K562 (cell line): ENCODE measurements around the gene C2. TPM values are rescaled to one million over a fixed set of nuclear protein-coding genes. Genes with fewer than 3 reads are reported as not detected.
A peak's percentile ranks its signal among the peaks of the same experiment; 100 is the strongest.

Source experiments
- CHD4 ChIP-seq: fragments of 200-600 bp; sonication (generic); IDR thresholded peaks from 3 replicates; pipeline ENCODE4 v1.6.1; 2012; ENCODE audit warnings: low read depth, mild to moderate bottlenecking, mixed read lengths, low read length, inconsistent platforms; ENCODE audit not compliant: insufficient read depth, insufficient replicate concordance, poor library complexity, severe bottlenecking
- KDM4B ChIP-seq, 2 experiments: fragments of 450-650 bp in 1 of 2; sonication (generic) in 1 of 2; IDR thresholded peaks; 2 replicates each; pipeline ENCODE4 v1.6.1; 2016 to 2017; ENCODE audit warnings: borderline replicate concordance in 2 of 2, antibody characterized with exemption in 1 of 2, low read depth in 1 of 2, mild to moderate bottlenecking in 1 of 2
- MTA1 ChIP-seq: fragments of 450-650 bp; IDR thresholded peaks from 2 replicates; pipeline ENCODE4 v1.6.1; 2017; ENCODE audit warnings: borderline replicate concordance
- POLR2B ChIP-seq: fragments of 450-650 bp; IDR thresholded peaks from 2 replicates; pipeline ENCODE4 v1.6.1; 2018; ENCODE audit warnings: low read depth; ENCODE audit not compliant: partially characterized antibody
- POU5F1 ChIP-seq: fragments of 150-350 bp; IDR thresholded peaks from 2 replicates; pipeline ENCODE4 v1.6.1; 2014; ENCODE audit warnings: borderline replicate concordance, low read length, low read depth, mild to moderate bottlenecking; ENCODE audit not compliant: partially characterized antibody
- SMARCC2 ChIP-seq: fragments of 450-650 bp; IDR thresholded peaks from 2 replicates; pipeline ENCODE4 v1.6.1; 2017; ENCODE audit warnings: antibody characterized with exemption, moderate library complexity, mild to moderate bottlenecking, low read depth
- TSC22D4 ChIP-seq: fragments of 450-650 bp; IDR thresholded peaks from 2 replicates; pipeline ENCODE4 v1.6.1; 2016; ENCODE audit warnings: missing genetic modification characterization, missing biosample characterization, control low read depth
- U2AF1 ChIP-seq: fragments of 200-400 bp; formaldehyde crosslinking; optimal IDR thresholded peaks from 2 replicates; pipeline ENCODE3; 2017; ENCODE audit warnings: mild to moderate bottlenecking, low read depth, low read length, moderate library complexity
- ZNF146 ChIP-seq: IDR thresholded peaks from one replicate; pipeline ENCODE4 v1.6.1; 2018; ENCODE audit warnings: missing compliant biosample characterization; ENCODE audit not compliant: unreplicated experiment
- ZNF217 ChIP-seq: sonication (generic); formaldehyde crosslinking; IDR thresholded peaks from 2 replicates; pipeline ENCODE4 v1.8.0; 2022; ENCODE audit warnings: mild to moderate bottlenecking, missing genetic modification reagents
- ZNF707 ChIP-seq: fragments of 250-450 bp; sonication (Bioruptor Pico); conservative IDR thresholded peaks from 2 replicates; pipeline ENCODE4 v1.8.0; 2022; ENCODE audit warnings: inconsistent platforms, mild to moderate bottlenecking, moderate library complexity
- polyA plus RNA-seq, 8 experiments: library from polyadenylated mRNA; depleted of rRNA in 4 of 8; stranded (reverse) in 5 of 8; unstranded in 3 of 8; fragments of >200 nt; fragmentation: Nextera tagmentation in 2 of 8; fragmentation: Illumina TruSeq in 1 of 8; extraction: Ambion mirVana in 2 of 8; extraction: Trizol in 1 of 8; gene quantifications; 2 replicates each; pipeline versions ENCODE4 v1.2.1 to v1.2.3, GENCODE V29; 2011 to 2014; ENCODE audit warnings: inconsistent platforms in 1 of 8, missing spikeins in 1 of 8
- total RNA-seq, 7 experiments: library from RNA; depleted of rRNA in 6 of 7; stranded (reverse); fragments of >200 nt in 6 of 7; fragmentation: Illumina TruSeq in 2 of 7; extraction: Trizol in 2 of 7; gene quantifications; 2 replicates each; pipeline versions ENCODE4 v1.2.1 to v1.2.3, GENCODE V29; 2011 to 2021; ENCODE audit warnings: low replicate concordance in 1 of 7
- TF ChIP-seq, protein P1 (sequence below): sonication (generic); formaldehyde crosslinking; IDR thresholded peaks from 2 replicates; pipeline ENCODE4 v1.8.0; 2022; ENCODE audit warnings: missing genetic modification reagents, mild to moderate bottlenecking, borderline replicate concordance
- TF ChIP-seq, protein P2 (sequence below): fragments of 450-650 bp; formaldehyde crosslinking; conservative IDR thresholded peaks from 2 replicates; pipeline ENCODE4 v1.4.0; 2022; ENCODE audit warnings: mild to moderate bottlenecking, missing genetic modification characterization
- TF ChIP-seq, protein P3 (sequence below): fragments of 250-450 bp; sonication (Bioruptor Pico); IDR thresholded peaks from 2 replicates; pipeline ENCODE4 v1.5.0; 2021; ENCODE audit warnings: mild to moderate bottlenecking, moderate library complexity
- TF ChIP-seq, protein P4 (sequence below): fragments of 450-650 bp; formaldehyde crosslinking; IDR thresholded peaks from 2 replicates; pipeline ENCODE4 v1.4.0; 2020; ENCODE audit warnings: mild to moderate bottlenecking, moderate library complexity
- TF ChIP-seq, protein P5 (sequence below), 2 experiments: IDR thresholded peaks; 2 replicates each; pipeline ENCODE4 v1.6.1; 2012; ENCODE audit warnings: improper control_type of control experiment in 2 of 2, low read depth in 2 of 2, low read length in 2 of 2, borderline replicate concordance in 1 of 2

The C2 gene
- total and polyA plus RNA-seq, 9 of the 15 experiments (the other 6 are each of a cell fraction or from before 2014, with no cell fraction given): 0.05 to 1.1 (median 0.39) TPM; not detected in 1

DNA sequence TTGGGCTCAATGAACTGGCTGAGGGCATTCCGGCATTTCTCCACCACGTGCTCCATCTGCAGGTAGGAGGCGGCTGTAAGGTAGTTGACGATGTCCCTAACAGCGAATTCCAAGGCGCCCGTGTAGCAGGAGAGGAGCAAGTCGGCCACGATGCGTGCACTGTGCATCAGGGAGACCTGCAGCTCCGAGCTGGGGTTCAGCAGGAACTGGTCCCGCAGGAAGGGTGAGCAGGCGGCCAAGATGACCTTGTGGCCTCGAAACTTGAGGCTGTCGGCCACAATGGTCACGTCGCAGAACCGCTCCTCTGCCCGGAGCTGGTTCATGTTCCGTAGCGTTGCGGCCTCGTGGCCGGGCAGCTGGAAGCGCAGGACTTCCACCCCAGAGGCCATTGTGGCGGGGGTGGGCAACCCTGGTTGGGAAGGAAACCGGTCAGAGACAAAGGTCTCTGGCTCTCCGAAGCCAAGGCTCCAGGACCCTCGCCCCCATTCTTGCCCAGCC, 26.6 kb upstream of the C2 start (continued):
- TF ChIP-seq POLR2B (no peak), TSC22D4 (no peak), ZNF146 (CRISPR knock-in tag) (no peak), ZNF217 (CRISPR knock-in tag) (no peak), SMARCC2 (no peak), U2AF1 (no peak), CHD4 (no peak), MTA1 (no peak), KDM4B (IDR thresholded peaks at IDR 0.05; ENCODE audit: borderline replicate concordance in 2 of 2, low read depth in 1 of 2) (no peak), ZNF707 (CRISPR knock-in tag) (no peak), POU5F1 (no peak)
- TF ChIP-seq, protein P1, sequence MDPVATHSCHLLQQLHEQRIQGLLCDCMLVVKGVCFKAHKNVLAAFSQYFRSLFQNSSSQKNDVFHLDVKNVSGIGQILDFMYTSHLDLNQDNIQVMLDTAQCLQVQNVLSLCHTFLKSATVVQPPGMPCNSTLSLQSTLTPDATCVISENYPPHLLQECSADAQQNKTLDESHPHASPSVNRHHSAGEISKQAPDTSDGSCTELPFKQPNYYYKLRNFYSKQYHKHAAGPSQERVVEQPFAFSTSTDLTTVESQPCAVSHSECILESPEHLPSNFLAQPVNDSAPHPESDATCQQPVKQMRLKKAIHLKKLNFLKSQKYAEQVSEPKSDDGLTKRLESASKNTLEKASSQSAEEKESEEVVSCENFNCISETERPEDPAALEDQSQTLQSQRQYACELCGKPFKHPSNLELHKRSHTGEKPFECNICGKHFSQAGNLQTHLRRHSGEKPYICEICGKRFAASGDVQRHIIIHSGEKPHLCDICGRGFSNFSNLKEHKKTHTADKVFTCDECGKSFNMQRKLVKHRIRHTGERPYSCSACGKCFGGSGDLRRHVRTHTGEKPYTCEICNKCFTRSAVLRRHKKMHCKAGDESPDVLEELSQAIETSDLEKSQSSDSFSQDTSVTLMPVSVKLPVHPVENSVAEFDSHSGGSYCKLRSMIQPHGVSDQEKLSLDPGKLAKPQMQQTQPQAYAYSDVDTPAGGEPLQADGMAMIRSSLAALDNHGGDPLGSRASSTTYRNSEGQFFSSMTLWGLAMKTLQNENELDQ: no peak
- TF ChIP-seq, protein P2, sequence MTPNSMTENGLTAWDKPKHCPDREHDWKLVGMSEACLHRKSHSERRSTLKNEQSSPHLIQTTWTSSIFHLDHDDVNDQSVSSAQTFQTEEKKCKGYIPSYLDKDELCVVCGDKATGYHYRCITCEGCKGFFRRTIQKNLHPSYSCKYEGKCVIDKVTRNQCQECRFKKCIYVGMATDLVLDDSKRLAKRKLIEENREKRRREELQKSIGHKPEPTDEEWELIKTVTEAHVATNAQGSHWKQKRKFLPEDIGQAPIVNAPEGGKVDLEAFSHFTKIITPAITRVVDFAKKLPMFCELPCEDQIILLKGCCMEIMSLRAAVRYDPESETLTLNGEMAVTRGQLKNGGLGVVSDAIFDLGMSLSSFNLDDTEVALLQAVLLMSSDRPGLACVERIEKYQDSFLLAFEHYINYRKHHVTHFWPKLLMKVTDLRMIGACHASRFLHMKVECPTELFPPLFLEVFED (CRISPR knock-in tag): no peak
- TF ChIP-seq, protein P3, sequence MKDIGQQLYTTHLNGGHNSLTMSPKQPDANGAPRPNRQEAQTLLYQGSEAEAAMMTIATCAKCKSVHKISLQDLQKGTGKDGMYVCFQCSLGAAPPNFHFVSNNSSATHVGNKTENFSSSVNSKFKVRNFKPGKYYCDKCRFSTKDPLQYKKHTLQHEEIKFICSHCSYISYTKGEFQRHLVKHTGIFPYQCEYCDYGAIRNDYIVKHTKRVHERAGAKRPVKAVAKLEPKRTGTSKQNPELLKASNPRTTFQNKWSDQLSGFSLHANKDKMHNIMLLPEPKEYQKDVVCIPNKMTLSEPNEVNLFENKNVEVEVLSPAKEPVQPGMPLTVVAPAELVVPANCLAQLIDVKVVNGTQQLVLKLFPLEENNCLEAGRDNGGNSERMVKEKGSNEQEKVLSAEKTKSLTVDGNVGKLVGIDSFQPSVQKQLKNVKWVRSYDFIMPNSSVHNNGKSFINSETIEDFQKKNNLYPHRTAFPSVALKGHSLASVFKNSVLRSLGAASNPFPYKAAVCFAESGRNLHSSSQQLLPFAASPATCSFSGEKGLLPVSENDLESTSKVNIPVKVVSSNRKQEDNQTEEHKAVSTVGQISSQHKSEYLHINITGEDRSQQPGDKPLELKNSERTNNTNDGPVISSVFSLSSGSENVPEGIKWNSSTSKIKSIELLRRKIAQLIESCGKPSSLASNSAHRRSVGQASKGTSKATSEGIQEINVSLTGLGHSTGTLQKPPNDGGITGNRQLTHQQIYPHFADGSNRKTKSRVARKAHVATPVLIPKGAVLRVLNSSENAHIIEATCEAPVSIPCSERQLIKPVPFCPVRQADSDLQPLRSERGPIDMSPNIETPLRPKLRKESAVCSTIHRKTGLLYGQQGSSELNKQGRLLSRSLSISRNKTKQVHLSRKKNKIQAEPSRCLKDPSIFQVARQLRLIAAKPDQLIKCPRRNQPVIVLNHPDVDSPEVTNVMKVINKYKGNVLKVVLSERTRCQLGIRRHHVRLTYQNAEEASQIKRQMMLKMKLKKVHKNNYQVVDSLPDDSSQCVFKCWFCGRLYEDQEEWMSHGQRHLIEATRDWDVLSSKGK: no peak
- TF ChIP-seq, protein P4, sequence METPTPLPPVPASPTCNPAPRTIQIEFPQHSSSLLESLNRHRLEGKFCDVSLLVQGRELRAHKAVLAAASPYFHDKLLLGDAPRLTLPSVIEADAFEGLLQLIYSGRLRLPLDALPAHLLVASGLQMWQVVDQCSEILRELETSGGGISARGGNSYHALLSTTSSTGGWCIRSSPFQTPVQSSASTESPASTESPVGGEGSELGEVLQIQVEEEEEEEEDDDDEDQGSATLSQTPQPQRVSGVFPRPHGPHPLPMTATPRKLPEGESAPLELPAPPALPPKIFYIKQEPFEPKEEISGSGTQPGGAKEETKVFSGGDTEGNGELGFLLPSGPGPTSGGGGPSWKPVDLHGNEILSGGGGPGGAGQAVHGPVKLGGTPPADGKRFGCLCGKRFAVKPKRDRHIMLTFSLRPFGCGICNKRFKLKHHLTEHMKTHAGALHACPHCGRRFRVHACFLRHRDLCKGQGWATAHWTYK (CRISPR knock-in tag): peak; percentile 69; the same call in 1 of the 2 replicates
- TF ChIP-seq, protein P5, sequence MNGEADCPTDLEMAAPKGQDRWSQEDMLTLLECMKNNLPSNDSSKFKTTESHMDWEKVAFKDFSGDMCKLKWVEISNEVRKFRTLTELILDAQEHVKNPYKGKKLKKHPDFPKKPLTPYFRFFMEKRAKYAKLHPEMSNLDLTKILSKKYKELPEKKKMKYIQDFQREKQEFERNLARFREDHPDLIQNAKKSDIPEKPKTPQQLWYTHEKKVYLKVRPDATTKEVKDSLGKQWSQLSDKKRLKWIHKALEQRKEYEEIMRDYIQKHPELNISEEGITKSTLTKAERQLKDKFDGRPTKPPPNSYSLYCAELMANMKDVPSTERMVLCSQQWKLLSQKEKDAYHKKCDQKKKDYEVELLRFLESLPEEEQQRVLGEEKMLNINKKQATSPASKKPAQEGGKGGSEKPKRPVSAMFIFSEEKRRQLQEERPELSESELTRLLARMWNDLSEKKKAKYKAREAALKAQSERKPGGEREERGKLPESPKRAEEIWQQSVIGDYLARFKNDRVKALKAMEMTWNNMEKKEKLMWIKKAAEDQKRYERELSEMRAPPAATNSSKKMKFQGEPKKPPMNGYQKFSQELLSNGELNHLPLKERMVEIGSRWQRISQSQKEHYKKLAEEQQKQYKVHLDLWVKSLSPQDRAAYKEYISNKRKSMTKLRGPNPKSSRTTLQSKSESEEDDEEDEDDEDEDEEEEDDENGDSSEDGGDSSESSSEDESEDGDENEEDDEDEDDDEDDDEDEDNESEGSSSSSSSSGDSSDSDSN (IDR thresholded peaks at IDR 0.05; ENCODE audit: borderline replicate concordance in 1 of 2, low read depth in 2 of 2, low read length in 2 of 2): no peak
